BLaER1 (cell line): ENCODE results near the gene DGUOK.
A peak's percentile ranks its signal among the peaks of the same experiment; 100 is the strongest.

ENCODE experiments used
- H3K27ac ChIP-seq: shearing (Covaris generic); formaldehyde crosslinking; 2 replicates; pipeline ENCODE4 v1.8.1; 2022
- H3K27me3 ChIP-seq: shearing (Covaris generic); formaldehyde crosslinking; 2 replicates; pipeline ENCODE4 v1.8.1; 2022
- H3K36me3 ChIP-seq: shearing (Covaris generic); formaldehyde crosslinking; 2 replicates; pipeline ENCODE4 v1.8.1; 2022
- H3K4me1 ChIP-seq: shearing (Covaris generic); formaldehyde crosslinking; 2 replicates; pipeline ENCODE4 v1.8.1; 2022
- H3K4me2 ChIP-seq: shearing (Covaris generic); formaldehyde crosslinking; 2 replicates; pipeline ENCODE4 v1.8.1; 2022
- H3K4me3 ChIP-seq: shearing (Covaris generic); formaldehyde crosslinking; 2 replicates; pipeline ENCODE4 v1.8.1; 2022
- H3K9ac ChIP-seq: shearing (Covaris generic); formaldehyde crosslinking; 2 replicates; pipeline ENCODE4 v1.8.1; 2022
- H3K9me3 ChIP-seq: shearing (Covaris generic); formaldehyde crosslinking; 2 replicates; pipeline ENCODE4 v1.8.1; 2022
- H4K20me1 ChIP-seq: shearing (Covaris generic); formaldehyde crosslinking; 2 replicates; pipeline ENCODE4 v1.8.1; 2022
- Cebpa-rat ChIP-seq: shearing (Covaris generic); IDR thresholded peaks from 2 replicates; pipeline ENCODE4 v1.8.1; 2022

Gene DGUOK

GRCh38 chr2:73919596-73920228 is 7.0 kb upstream of the DGUOK start:
- H3K4me3 ChIP-seq = no peak overlapping the region
- H3K9ac ChIP-seq = no peak overlapping the region
- H3K27me3 ChIP-seq = no peaks in the 10 kb centered on the region
- no peak overlapping the region for H3K27ac ChIP-seq
- no peaks in the 10 kb centered on the region for H3K36me3 ChIP-seq
- TF ChIP-seq Cebpa-rat = no peak
- H4K20me1 ChIP-seq = no peaks in the 10 kb centered on the region
- no peak overlapping the region for H3K4me2 ChIP-seq
- no peaks in the 10 kb centered on the region for H3K9me3 ChIP-seq
- H3K4me1 ChIP-seq = peaks cover 17% of the 10 kb centered on the region; the same call in 1 of the 2 replicates

- Histone ChIP-seq H3K27me3 (no peaks in the 10 kb centered on the region), H4K20me1 (no peaks in the 10 kb centered on the region), H3K4me1 (peaks cover 18% of the 10 kb centered on the region), H3K36me3 (no peaks in the 10 kb centered on the region), H3K4me3 (no peak overlapping the region), H3K4me2 (no peak overlapping the region), H3K27ac (no peak overlapping the region), H3K9me3 (no peaks in the 10 kb centered on the region), H3K9ac (no peak overlapping the region)
- no peak for TF ChIP-seq Cebpa-rat
Observed at GRCh38 chr2:73920577-73921545, 5.8 kb upstream of the DGUOK start.

- no peak for TF ChIP-seq Cebpa-rat
- Histone ChIP-seq H3K4me2 (no peak overlapping the region), H3K36me3 (no peaks in the 10 kb centered on the region), H3K27ac (no peak overlapping the region), H3K9me3 (no peaks in the 10 kb centered on the region), H4K20me1 (no peaks in the 10 kb centered on the region), H3K27me3 (no peaks in the 10 kb centered on the region), H3K4me1 (peaks cover 23% of the 10 kb centered on the region), H3K9ac (no peak overlapping the region), H3K4me3 (no peak overlapping the region)
Observed at GRCh38 chr2:73921581-73921980, 5.1 kb upstream of the DGUOK start.

- no peak overlapping the region for H3K4me3 ChIP-seq
- no peak overlapping the region for H3K27ac ChIP-seq
- H3K9ac ChIP-seq = no peak overlapping the region
- H3K27me3 ChIP-seq = no peaks in the 10 kb centered on the region
- no peak for TF ChIP-seq Cebpa-rat
- H4K20me1 ChIP-seq = no peaks in the 10 kb centered on the region
- no peak overlapping the region for H3K4me2 ChIP-seq
- peaks cover 21% of the 10 kb centered on the region for H3K4me1 ChIP-seq
- H3K9me3 ChIP-seq = no peaks in the 10 kb centered on the region
- H3K36me3 ChIP-seq = no peaks in the 10 kb centered on the region
Observed at GRCh38 chr2:73922681-73923080, 4.0 kb upstream of the DGUOK start.

- H3K4me2 ChIP-seq = no peak overlapping the region
Observed at GRCh38 chr2:73925033-73925704, 1.5 kb upstream of the DGUOK start.

GRCh38 chr2:73925853-73926492 is 707 bp upstream of the DGUOK start:
- Histone ChIP-seq H3K27ac (peak overlapping the region; percentile 94), H4K20me1 (peaks cover 22% of the 10 kb centered on the region), H3K4me1 (peaks cover 41% of the 10 kb centered on the region), H3K4me3 (peak overlapping the region; percentile 74), H3K36me3 (peaks cover 12% of the 10 kb centered on the region), H3K9ac (no peak overlapping the region), H3K4me2 (peak overlapping the region; percentile 66), H3K27me3 (no peaks in the 10 kb centered on the region), H3K9me3 (no peaks in the 10 kb centered on the region)
- no peak for TF ChIP-seq Cebpa-rat

More at GRCh38 chr2:73925033-73925704, 1.5 kb upstream of the DGUOK start:
- no peak for TF ChIP-seq Cebpa-rat
- Histone ChIP-seq H3K27me3 (no peaks in the 10 kb centered on the region), H3K4me3 (no peak overlapping the region), H3K4me1 (peaks cover 43% of the 10 kb centered on the region), H3K9me3 (no peaks in the 10 kb centered on the region), H3K9ac (no peak overlapping the region), H3K36me3 (peaks cover 4% of the 10 kb centered on the region; the same call in 1 of the 2 replicates), H3K27ac (no peak overlapping the region), H4K20me1 (peaks cover 14% of the 10 kb centered on the region)

GRCh38 chr2:73927344-73927743 is 664 bp downstream of the DGUOK start:
- H4K20me1 ChIP-seq = peaks cover 36% of the 10 kb centered on the region
- no peaks in the 10 kb centered on the region for H3K9me3 ChIP-seq
- H3K36me3 ChIP-seq = peaks cover 26% of the 10 kb centered on the region
- TF ChIP-seq Cebpa-rat = no peak
- peak overlapping the region; percentile 89 for H3K9ac ChIP-seq
- H3K4me2 ChIP-seq = peak overlapping the region; percentile 81
- H3K4me3 ChIP-seq = peak overlapping the region; percentile 74
- H3K4me1 ChIP-seq = peaks cover 37% of the 10 kb centered on the region
- H3K27me3 ChIP-seq = no peaks in the 10 kb centered on the region
- H3K27ac ChIP-seq = peak overlapping the region; percentile 94

- Histone ChIP-seq H3K9ac (no peak overlapping the region), H3K27me3 (no peaks in the 10 kb centered on the region), H3K9me3 (no peaks in the 10 kb centered on the region), H3K4me2 (peak overlapping the region; percentile 81), H3K4me1 (peaks cover 37% of the 10 kb centered on the region), H4K20me1 (peaks cover 52% of the 10 kb centered on the region), H3K27ac (no peak overlapping the region), H3K36me3 (peaks cover 39% of the 10 kb centered on the region), H3K4me3 (no peak overlapping the region)
- TF ChIP-seq Cebpa-rat = no peak
Observed at GRCh38 chr2:73928963-73929347, 2.3 kb downstream of the DGUOK start.

- Histone ChIP-seq H3K4me3 (no peak overlapping the region), H3K4me1 (peaks cover 37% of the 10 kb centered on the region), H3K36me3 (peaks cover 53% of the 10 kb centered on the region), H3K9ac (no peak overlapping the region), H4K20me1 (peaks cover 66% of the 10 kb centered on the region), H3K27me3 (no peaks in the 10 kb centered on the region), H3K9me3 (no peaks in the 10 kb centered on the region), H3K27ac (no peak overlapping the region), H3K4me2 (no peak overlapping the region)
- TF ChIP-seq Cebpa-rat = no peak
Observed at GRCh38 chr2:73930386-73930785, 3.7 kb downstream of the DGUOK start.
